Measurements from ENCODE around the gene OSBPL2.

Gene OSBPL2

DNA sequence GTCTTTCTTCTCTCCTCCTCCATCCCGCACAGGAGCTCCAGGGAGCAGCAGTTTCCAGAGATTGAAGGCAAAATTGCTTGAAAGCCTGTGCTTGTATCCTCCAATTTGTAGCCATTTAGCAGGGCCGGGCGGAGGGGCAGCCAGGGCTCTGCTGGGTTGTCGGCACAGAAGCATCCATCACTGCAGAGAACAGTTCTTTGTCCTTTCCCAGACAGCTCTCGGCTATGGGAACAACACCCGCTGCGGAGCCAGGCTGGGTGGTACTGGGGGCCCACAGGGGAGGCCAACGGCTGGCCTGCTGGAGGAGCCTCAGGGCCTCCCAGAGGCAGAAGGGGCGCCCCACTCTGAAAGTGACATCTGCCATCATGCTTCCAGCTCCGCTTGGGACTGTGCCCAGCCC, 26.0 kb upstream of the OSBPL2 start:
- no peak overlapping the region for H3K27ac Mint-ChIP-seq
- H3K36me3 Mint-ChIP-seq (ENCODE audit: low read depth), result no peaks in the 10 kb centered on the region
- peaks cover 11% of the 10 kb centered on the region for H3K27me3 Mint-ChIP-seq
- ATAC-seq, result no peak
- no peak overlapping the region for H3K4me3 Mint-ChIP-seq
- no peaks in the 10 kb centered on the region for H3K4me1 Mint-ChIP-seq
- H3K9me3 Mint-ChIP-seq, result no peaks in the 10 kb centered on the region
- no peak for DNase-seq

DNA sequence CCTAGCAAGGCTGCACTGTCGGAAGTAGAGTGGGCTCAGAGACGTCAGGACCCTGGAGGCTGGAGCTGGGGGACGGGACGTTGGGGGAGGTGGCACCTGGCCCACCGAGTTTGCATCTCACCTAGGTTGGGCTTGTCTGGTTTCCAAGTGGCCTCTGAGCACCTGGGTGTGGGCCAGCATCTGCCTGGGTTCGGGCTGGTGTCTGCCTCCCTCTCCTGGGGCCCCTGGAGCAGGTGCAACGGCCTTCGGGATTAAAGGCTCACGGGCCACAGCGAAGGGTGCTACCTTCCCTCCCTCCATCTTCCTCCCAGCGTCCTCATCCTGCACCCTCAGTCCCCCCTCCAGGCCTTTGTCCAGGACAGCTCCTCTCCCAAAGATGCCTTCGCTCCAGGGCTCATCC, 24.3 kb upstream of the OSBPL2 start:
- Mint-ChIP-seq H3K27ac (no peak overlapping the region), H3K27me3 (peaks cover 22% of the 10 kb centered on the region), H3K4me1 (no peaks in the 10 kb centered on the region), H3K9me3 (no peaks in the 10 kb centered on the region), H3K36me3 (ENCODE audit: low read depth) (no peaks in the 10 kb centered on the region), H3K4me3 (no peak overlapping the region)
- DNase-seq (no peak), ATAC-seq (no peak)

DNA sequence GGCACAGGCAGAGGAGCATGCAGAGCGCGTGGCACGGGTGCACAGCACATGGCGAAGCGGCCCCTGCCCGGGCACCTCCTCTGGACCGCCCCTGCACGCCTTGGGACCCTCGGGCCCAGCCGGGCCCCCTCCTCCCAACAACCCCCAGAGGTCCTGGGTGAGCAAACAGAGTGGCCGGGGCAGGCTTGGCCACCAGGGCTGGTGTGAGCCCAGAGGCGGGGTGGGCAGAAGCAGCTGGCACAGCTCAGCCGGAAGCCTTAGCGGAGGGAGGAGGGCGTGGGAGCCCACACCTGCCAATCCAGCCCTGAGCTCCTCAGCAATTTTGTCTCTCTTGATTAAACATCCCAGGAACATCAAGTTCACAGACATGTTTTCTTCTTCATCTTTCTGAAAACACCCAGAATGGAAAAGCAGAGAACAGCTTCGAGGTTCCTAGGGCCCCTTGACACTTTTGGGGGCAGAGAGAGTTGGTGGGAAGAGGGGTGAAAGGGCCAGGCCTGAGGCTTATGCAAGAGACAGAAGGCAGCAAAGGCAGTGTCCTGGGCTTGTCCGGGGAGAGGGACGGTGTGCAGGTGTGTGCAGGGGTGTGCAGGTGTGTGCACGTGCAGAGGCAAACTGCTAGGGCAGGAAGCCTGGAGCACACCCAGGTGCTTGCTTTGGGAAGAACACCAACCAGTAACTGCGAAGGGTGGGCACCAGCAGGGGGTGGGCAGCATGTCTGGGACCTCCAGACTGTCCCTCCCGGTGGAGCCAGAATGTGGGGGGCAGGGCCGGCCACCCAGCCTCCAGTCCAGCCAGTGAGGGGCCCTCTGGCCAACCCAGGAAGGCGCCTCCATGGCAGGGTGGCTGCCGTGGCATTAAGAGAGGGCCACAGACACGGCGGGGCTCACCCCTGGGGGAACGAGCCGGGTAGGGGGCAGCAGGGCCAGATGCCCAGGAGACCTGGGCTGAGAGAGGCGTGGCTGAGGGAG, 23.0 kb upstream of the OSBPL2 start:
- ATAC-seq, result no peak
- H3K4me3 Mint-ChIP-seq, result no peak overlapping the region
- H3K27ac Mint-ChIP-seq, result no peak overlapping the region
- H3K27me3 Mint-ChIP-seq, result peaks cover 25% of the 10 kb centered on the region
- no peaks in the 10 kb centered on the region for H3K36me3 Mint-ChIP-seq (ENCODE audit: low read depth)
- H3K4me1 Mint-ChIP-seq, result no peaks in the 10 kb centered on the region
- H3K9me3 Mint-ChIP-seq, result no peaks in the 10 kb centered on the region
- no peak for DNase-seq

DNA sequence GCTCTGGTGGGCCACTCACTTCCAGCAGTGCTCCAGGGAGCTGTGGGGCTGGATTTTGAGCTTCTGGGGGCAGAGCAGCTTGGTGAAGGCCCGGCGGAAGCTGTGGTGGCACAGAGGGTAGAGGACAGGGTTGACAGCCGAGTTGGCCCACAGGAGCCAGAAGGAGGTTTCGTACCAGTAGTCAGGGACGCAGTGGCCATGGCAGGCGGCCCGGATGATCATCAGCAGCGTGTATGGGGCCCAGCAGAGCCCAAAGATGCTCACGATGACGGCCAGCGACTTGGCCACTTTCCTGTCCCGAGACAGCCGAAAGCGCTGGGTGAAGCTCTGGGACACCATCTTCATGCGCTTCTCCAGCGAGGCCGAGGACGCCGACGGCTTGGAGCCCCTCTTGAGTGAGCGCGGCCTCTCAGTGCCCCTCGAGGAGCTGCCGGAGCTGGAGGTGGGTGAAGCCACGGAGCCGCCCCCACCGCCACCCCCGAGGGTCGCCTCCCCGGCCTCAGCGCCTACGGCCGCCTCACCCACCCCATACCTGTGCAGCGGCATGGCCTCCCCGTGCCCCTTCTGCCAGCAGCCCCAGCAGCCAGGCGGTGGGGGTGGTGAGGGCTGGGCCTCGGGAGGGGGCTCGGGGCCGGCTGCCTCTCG, 22.2 kb upstream of the OSBPL2 start:
- Mint-ChIP-seq H3K36me3 (ENCODE audit: low read depth) (no peaks in the 10 kb centered on the region), H3K9me3 (no peaks in the 10 kb centered on the region), H3K4me3 (no peak overlapping the region), H3K27me3 (peaks cover 31% of the 10 kb centered on the region), H3K27ac (no peak overlapping the region), H3K4me1 (no peaks in the 10 kb centered on the region)
- DNase-seq (no peak), ATAC-seq (no peak)

DNA sequence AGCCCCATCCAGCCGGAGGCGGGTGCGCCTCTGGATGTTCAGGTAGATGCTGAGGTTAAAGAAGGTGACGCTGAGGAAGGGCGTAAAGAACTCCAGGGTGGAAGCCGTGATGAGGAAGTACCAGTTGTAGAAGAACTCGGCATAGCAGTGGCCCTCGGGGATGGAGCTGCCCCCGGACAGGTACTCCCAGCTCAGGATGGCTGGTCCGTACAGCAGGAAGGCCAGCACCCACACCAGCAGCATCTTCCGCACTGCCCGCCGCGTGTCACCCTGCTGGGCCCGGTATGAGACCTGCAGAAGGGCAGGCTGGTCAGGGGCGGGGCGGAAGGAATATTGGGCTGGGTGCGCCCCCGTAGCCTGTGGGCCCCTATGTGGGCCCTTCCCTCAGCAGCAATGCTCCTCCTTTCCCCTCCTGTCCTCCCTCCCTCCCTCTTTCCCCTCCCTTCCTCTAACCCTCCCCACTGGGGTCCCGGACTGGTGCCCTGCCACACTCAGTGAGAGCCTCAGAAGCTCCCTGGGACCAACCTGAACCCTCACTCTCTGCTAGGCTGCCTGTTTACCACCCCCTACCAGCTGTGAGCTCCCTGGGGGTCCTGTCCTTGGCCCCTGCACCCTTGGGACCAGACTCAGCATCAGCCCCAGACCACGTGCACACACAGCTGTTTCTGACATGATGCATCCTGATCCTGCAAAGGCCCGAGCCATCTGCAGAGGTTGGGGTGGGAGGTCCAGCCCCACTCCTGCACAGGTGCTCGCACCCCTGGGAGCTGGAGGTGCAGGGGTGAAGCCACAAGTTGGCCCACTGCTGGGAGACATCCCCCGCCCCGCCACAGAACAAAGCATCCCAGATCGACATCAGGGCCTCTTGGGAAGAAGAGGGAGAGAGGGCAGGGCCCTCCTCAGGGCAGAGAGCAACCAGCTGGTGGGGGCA, 21.4 kb upstream of the OSBPL2 start:
- Mint-ChIP-seq H3K4me1 (no peaks in the 10 kb centered on the region), H3K9me3 (no peaks in the 10 kb centered on the region), H3K4me3 (no peak overlapping the region), H3K27ac (no peak overlapping the region), H3K27me3 (peaks cover 36% of the 10 kb centered on the region), H3K36me3 (ENCODE audit: low read depth) (no peaks in the 10 kb centered on the region)
- ATAC-seq (no peak), DNase-seq (no peak)

DNA sequence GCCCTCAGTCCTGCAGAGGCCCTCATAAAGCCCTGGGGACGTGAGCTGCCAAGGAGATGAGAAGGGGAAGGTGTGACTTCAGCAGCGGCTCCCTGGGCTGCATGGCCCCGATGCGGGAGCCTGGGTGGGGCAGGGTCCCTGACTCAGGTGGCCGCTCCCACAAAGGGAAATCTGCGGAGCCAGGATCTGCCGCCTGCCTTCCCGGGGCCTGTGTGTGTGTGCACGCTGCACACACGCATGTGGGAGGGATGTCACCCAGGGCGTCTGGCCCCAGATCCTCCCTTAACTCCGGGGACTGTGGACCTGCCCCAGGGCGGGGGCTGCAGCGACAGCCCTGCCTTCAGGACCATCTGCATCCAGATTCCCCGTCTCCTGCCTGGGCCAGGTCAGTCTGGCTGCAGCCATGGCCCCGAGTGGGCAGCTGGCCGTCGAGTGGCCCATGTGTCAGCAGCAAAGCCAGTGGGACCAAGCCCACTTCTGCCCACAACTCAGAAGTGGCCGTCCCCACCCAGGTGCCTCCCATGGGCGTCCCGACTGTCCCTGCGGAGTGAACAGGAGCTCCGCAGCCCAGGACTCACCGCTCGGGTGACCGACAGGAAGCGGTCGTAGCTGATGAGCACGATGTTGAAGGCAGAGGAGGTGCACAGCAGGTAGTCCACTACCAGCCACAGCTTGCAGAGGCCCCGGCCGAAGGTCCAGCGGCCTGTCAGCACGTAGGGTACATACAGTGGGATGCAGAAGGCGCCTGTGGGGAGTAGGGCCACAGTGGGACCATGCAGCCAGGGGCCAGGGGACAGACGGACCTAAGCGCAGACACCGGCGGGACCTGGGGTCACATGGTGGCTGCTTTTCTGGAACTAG, 20.2 kb upstream of the OSBPL2 start:
- H3K27me3 Mint-ChIP-seq, result peaks cover 48% of the 10 kb centered on the region
- no peaks in the 10 kb centered on the region for H3K4me1 Mint-ChIP-seq
- H3K27ac Mint-ChIP-seq, result no peak overlapping the region

DNA sequence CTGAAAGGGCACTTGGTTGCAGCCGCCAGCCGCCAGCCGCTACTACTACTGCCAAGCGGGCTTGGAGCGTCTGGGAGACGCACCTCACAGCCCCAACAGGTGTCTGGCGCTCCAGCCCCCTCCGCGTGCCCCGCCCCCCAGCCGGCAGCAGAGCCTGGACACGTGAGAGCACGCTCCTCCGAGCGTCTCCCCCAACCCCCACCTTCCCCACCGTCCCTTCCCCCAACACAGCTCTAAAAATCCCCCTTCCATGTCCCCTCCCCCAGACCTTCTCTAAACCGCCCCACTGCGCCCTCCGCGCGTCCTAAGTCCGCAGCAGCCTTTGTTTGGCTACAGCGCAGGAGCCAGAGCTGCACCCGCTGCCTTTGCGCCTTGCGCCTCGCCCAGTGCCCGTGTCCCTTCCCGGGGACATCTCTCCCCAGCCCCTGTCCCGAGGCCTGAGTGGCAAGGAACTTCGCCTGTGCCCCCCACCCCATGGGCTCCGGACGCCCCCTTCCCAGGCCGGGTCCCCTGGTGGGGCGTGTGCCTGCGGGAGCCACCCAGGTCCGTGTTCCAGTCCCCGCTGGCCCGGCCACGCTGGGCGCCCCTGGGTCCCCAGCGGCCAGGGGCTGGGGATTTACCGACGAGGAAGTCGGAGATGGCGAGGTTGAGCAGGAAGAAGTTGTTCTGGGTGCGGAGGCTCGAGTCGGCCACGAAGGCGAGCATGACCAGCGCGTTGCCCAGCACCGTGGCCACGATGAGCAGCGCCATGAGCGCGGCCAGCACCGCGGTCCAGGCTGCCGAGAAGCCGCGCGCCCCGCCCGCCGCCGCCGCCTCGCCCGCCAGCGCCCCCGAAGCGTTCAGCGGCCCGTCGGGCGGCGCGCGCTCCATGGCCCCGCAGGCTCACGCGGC, 19.0 kb upstream of the OSBPL2 start:
- Mint-ChIP-seq H3K27me3 (peaks cover 46% of the 10 kb centered on the region), H3K27ac (no peak overlapping the region), H3K9me3 (no peaks in the 10 kb centered on the region), H3K36me3 (ENCODE audit: low read depth) (no peaks in the 10 kb centered on the region), H3K4me3 (no peak overlapping the region), H3K4me1 (no peaks in the 10 kb centered on the region)
- DNase-seq, result no peak
- no peak for ATAC-seq

More for the DNA sequence above, 20.2 kb upstream of the OSBPL2 start:
- DNase-seq (no peak), ATAC-seq (no peak)
- Mint-ChIP-seq H3K9me3 (no peaks in the 10 kb centered on the region), H3K36me3 (ENCODE audit: low read depth) (no peaks in the 10 kb centered on the region), H3K4me3 (no peak overlapping the region)

DNA sequence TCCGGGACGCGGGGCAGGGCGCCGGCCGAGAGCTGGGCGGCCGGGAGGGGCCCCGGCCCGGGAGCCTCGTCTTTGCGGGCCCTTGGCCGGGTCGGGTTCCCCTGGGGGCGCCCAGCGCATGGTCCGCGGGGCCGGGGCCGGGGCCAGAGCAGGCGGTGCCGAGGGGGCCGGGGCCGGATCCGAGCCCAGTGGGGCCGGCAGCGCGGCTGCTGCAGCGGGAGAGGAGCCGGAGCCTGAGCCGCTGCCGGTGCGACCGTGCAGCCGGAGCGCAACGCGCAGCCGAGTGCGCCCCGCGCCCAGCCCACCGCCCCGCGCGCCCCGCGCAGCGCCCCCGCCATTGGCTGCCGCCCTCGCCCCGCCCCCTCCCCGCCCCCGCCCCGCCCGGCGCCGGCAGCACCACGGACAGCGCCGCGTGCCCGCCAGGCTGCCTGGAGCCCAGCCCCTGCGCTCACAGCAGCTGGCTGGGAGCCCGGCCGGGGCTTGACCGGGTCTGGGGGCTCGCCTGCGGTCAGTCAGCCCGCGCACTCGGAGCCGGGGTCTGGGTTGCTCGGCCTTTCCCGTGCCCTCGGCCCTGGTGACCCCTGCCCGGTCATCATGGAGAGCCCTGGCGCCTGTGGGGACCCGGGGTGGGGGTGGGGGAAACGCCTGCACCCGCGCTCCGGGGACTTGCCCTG, 18.2 kb upstream of the OSBPL2 start, which contains the start of gene HRH3:
Gene HRH3, minus strand, starts transcription at position 287 of the 674 bp plus-strand sequence. CDS start 308 bp downstream, outside the sequence.
- H3K9me3 Mint-ChIP-seq, result no peaks in the 10 kb centered on the region
- no peak within 1 kb of the TSS for H3K4me3 Mint-ChIP-seq
- H3K36me3 Mint-ChIP-seq (ENCODE audit: low read depth), result no peaks in the 10 kb centered on the region
- ATAC-seq, result peak; percentile 34
- no peaks in the 10 kb centered on the region for H3K4me1 Mint-ChIP-seq
- peaks cover 50% of the 10 kb centered on the region for H3K27me3 Mint-ChIP-seq
- H3K27ac Mint-ChIP-seq, result no peak within 1 kb of the TSS
- DNase-seq, result peak; percentile 32

DNA sequence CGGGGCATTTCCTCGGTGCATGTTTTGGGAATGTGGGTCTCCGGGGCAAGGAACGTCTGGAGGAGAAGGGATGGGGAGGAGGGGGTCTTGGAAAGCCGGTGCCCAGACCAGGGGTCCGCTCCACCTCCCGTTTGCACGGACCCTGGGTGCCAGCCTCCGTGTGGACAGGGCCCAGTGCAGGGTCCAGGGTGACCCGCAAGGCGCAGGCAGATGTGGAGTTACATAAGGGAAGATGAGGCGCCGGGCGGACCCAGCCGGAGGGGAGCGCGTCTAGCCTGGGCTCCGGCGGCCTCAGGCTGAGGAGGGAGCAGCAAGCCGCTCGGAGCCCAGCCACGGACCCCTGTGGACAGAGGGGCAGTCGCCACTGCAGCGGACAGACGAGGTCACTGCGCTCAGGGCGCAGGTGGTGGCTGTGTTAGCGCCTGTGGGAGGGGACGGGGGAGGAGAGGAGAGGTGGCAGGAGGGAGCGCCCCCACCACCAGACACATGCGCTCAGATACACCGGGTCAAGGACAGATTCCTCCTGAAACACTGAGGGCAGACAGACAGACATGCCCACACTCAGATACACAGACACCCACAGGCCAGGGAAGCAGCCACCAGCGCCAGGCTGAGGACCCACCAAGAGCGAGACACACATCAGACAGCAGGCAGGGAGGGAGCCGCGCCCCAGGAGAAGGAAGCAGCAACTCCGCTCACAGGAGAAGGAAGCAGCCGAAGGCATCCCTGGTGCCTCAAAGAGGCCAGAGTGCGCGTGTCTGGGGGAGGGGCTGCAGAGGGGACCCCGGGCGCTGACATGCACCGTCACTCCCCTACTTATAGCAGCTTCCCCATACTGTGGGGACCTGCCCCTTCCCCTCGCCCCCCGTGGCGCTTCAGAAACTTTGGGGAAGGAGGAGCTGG, 17.4 kb upstream of the OSBPL2 start:
- H3K27me3 Mint-ChIP-seq, result peaks cover 49% of the 10 kb centered on the region
- no peaks in the 10 kb centered on the region for H3K4me1 Mint-ChIP-seq
- ATAC-seq, result no peak
- no peaks in the 10 kb centered on the region for H3K36me3 Mint-ChIP-seq (ENCODE audit: low read depth)
- H3K27ac Mint-ChIP-seq, result no peak overlapping the region
- no peaks in the 10 kb centered on the region for H3K9me3 Mint-ChIP-seq
- DNase-seq, result no peak
- no peak overlapping the region for H3K4me3 Mint-ChIP-seq

DNA sequence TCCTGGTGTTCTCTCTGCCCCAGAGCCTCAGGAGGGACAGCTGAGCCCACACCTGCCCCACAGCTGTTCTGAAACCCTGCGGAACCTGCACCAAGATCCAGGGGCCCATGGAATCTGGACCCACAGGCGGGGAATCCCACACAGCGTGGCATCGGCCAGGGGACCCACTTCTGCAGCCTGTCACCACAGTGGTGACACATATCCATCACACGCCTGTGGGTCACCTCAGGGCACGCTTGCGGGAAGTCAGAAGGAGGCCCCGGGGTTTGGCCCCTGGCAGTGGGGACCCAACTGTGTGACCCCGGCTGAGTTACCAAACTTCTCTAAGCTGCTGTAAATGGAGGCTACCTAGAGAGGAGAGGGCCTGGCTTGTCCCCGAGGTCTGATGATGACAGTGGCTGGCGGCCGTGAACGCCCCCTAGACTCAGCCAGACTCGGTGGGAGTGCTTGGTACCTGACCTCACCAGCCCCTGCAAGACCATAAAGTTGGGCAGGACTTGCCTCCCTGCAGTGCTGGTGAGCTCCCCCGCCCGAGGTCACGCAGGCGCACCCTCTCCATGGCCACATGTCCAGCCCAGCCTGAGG, 16.0 kb upstream of the OSBPL2 start:
- Mint-ChIP-seq H3K4me1 (no peaks in the 10 kb centered on the region), H3K36me3 (ENCODE audit: low read depth) (no peaks in the 10 kb centered on the region)
- no peak for ATAC-seq

DNA sequence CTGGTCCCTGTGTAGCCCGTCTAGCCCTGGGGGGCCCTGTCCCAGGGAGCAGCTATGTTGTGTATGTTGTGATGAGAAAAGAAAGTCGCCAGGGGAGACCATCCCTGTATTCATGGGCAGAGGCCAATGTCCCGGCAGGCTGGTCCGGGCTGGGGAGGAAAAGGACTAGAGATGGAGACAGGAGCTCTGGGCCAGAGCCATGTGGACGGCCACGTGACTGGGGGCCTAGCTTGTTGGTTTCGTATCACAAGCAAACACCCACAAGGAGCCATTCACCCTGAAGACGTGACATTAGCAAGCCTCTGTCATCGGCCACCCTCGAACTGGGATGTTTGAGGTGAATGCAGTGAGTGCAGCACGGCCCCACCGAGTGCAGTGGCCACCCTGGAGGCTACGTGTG, 15.3 kb upstream of the OSBPL2 start:
- Mint-ChIP-seq H3K27me3 (peaks cover 49% of the 10 kb centered on the region), H3K36me3 (ENCODE audit: low read depth) (no peaks in the 10 kb centered on the region), H3K27ac (no peak overlapping the region), H3K4me3 (no peak overlapping the region), H3K4me1 (no peaks in the 10 kb centered on the region), H3K9me3 (no peaks in the 10 kb centered on the region)
- DNase-seq, result no peak
- ATAC-seq, result no peak

More for the DNA sequence above, 16.0 kb upstream of the OSBPL2 start:
- Mint-ChIP-seq H3K27me3 (peaks cover 51% of the 10 kb centered on the region), H3K27ac (no peak overlapping the region), H3K4me3 (no peak overlapping the region), H3K9me3 (no peaks in the 10 kb centered on the region)
- DNase-seq, result no peak
